ENCODE results near the gene PHAX. TPM values are rescaled to one million over a fixed set of nuclear protein-coding genes. Genes with fewer than 3 reads are reported as not detected.
"Not testable (repeated sequence)": the region's sequence is repeated elsewhere in the genome, so short reads cannot be mapped to it uniquely, and the experiment has no call there.

The PHAX gene
- total RNA-seq, 6 donors from 2014 or later, result 22.7 to 66.6 (median 30.8) TPM

GRCh38 chr5:126640866-126641265, 40.1 kb downstream of the PHAX start:
- TF ChIP-seq POLR2AphosphoS5 (IDR thresholded peaks at IDR 0.05), result no peak
- no peak for TF ChIP-seq POLR2A (IDR thresholded peaks at IDR 0.05)
- no peak for TF ChIP-seq CTCF (IDR thresholded peaks at IDR 0.05)
- TF ChIP-seq EP300 (IDR thresholded peaks at IDR 0.05), result no peak
- ATAC-seq (ENCODE audit: low FRiP score in 2 of 2) (no peak), DNase-seq (no peak)
- Histone ChIP-seq H3K27me3 (no peaks in the 10 kb centered on the region), H3K4me1 (no peaks in the 10 kb centered on the region), H3K9me3 (peaks cover 0 to 4% (median 2%) of the 10 kb centered on the region in 4 donors), H3K36me3 (no peaks in the 10 kb centered on the region), H3K27ac (no peak overlapping the region), H3K4me3 (no peak overlapping the region)
- 78 to 80% methylated on average over 1 of the region's 1 CpG for WGBS, 2 donors

GRCh38 chr5:126641387-126641786, 40.6 kb downstream of the PHAX start:
- H3K4me3 ChIP-seq, result no peak overlapping the region
- H3K9me3 ChIP-seq, result peaks cover 0 to 4% (median 2%) of the 10 kb centered on the region in 4 donors
- DNase-seq (no peak), ATAC-seq (ENCODE audit: low FRiP score in 2 of 2) (no peak)
- 94 to 97% methylated on average over 5 of the region's 5 CpGs for WGBS, 2 donors
- H3K27me3 ChIP-seq, result no peaks in the 10 kb centered on the region
- no peak for TF ChIP-seq CTCF (IDR thresholded peaks at IDR 0.05)
- no peak for TF ChIP-seq POLR2A (IDR thresholded peaks at IDR 0.05)
- TF ChIP-seq EP300 (IDR thresholded peaks at IDR 0.05), result no peak
- no peak for TF ChIP-seq POLR2AphosphoS5 (IDR thresholded peaks at IDR 0.05)
- H3K4me1 ChIP-seq, result no peaks in the 10 kb centered on the region
- H3K27ac ChIP-seq, result no peak overlapping the region
- no peaks in the 10 kb centered on the region for H3K36me3 ChIP-seq

- peaks cover 0 to 4% (median 2%) of the 10 kb centered on the region in 4 donors for H3K9me3 ChIP-seq
- H3K4me3 ChIP-seq, result no peak overlapping the region
- peaks cover 0 to 2% (median 0%) of the 10 kb centered on the region in 4 donors for H3K4me1 ChIP-seq
- WGBS, 2 donors, result 80 to 90% methylated on average over 1 of the region's 1 CpG
- H3K27ac ChIP-seq, result no peak overlapping the region
- DNase-seq, result no peak
- TF ChIP-seq POLR2AphosphoS5 (IDR thresholded peaks at IDR 0.05) (no peak), EP300 (IDR thresholded peaks at IDR 0.05) (no peak), POLR2A (IDR thresholded peaks at IDR 0.05) (no peak), CTCF (IDR thresholded peaks at IDR 0.05) (no peak)
- ATAC-seq (ENCODE audit: low FRiP score in 2 of 2), result no peak
- no peaks in the 10 kb centered on the region for H3K27me3 ChIP-seq
- H3K36me3 ChIP-seq, result no peaks in the 10 kb centered on the region
Observed at GRCh38 chr5:126645132-126645531, 44.4 kb downstream of the PHAX start.

GRCh38 chr5:126647071-126647470, 46.3 kb downstream of the PHAX start:
- peaks cover 0 to 2% (median 0%) of the 10 kb centered on the region in 4 donors for H3K4me1 ChIP-seq
- no peaks in the 10 kb centered on the region for H3K27me3 ChIP-seq
- H3K4me3 ChIP-seq, result no peak overlapping the region
- DNase-seq, result no peak
- H3K27ac ChIP-seq, result no peak overlapping the region
- H3K36me3 ChIP-seq, result no peaks in the 10 kb centered on the region
- TF ChIP-seq POLR2A (IDR thresholded peaks at IDR 0.05), result no peak
- TF ChIP-seq POLR2AphosphoS5 (IDR thresholded peaks at IDR 0.05), result no peak
- TF ChIP-seq EP300 (IDR thresholded peaks at IDR 0.05), result no peak
- no peak for TF ChIP-seq CTCF (IDR thresholded peaks at IDR 0.05)
- H3K9me3 ChIP-seq, result peaks cover 0 to 4% (median 2%) of the 10 kb centered on the region in 4 donors
- ATAC-seq (ENCODE audit: low FRiP score in 2 of 2), result no peak

DNA sequence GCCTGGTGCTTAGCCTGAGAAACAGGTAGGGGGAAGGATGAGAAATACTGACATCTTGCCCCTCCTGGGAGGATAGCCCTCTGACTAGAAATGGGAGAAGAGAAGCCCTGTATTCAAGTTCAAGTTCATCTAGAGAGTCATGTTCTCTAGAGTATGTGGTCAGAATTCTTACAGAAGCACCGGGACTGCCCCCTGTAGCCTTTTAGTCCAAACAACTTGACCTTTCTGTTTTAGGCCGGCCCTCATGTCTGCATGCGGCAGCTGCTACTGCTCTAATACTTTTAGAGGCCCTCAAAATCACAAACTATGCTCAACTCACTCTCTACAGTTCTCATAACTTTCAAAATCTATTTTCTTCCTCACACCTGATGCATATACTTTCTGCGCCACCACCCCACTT, 47.7 kb downstream of the PHAX start:
- no peak overlapping the region for H3K4me3 ChIP-seq
- peaks cover 0 to 4% (median 2%) of the 10 kb centered on the region in 4 donors for H3K9me3 ChIP-seq
- H3K36me3 ChIP-seq, result no peaks in the 10 kb centered on the region
- DNase-seq (no peak), ATAC-seq (ENCODE audit: low FRiP score in 2 of 2) (no peak)
- H3K27me3 ChIP-seq, result no peaks in the 10 kb centered on the region
- no peak for TF ChIP-seq EP300 (IDR thresholded peaks at IDR 0.05)
- TF ChIP-seq CTCF (IDR thresholded peaks at IDR 0.05), result no peak
- TF ChIP-seq POLR2A (IDR thresholded peaks at IDR 0.05), result no peak
- no peak for TF ChIP-seq POLR2AphosphoS5 (IDR thresholded peaks at IDR 0.05)
- 74 to 89% methylated on average over 4 of the region's 4 CpGs for WGBS, 2 donors
- H3K4me1 ChIP-seq, result peaks cover 0 to 2% (median 0%) of the 10 kb centered on the region in 4 donors
- no peak overlapping the region for H3K27ac ChIP-seq

DNA sequence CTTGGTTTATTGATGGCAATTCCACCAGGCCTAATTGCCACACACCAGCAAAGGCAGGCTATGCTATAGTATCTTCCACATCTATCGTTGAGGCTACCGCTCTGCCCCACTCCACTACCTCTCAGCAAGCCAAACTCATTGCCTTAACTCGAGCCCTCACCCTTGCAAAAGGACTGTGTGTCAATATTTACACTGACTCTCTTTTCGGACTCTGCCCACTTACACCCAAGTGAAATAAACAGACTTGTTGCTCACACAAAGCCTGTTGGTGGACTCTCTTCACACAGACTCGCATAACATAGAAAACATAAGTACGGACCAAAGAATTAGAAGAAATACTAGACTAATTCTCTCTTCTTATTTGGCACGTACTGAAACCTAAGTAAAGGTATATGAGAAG, 48.3 kb downstream of the PHAX start:
- WGBS, 2 donors, result 67 to 69% methylated on average over 7 of the region's 7 CpGs
- not testable (repeated sequence) for DNase-seq; H3K9me3 ChIP-seq; H3K4me3 ChIP-seq; H3K36me3 ChIP-seq; ATAC-seq (ENCODE audit: low FRiP score in 2 of 2); H3K27me3 ChIP-seq; H3K4me1 ChIP-seq; H3K27ac ChIP-seq

DNA sequence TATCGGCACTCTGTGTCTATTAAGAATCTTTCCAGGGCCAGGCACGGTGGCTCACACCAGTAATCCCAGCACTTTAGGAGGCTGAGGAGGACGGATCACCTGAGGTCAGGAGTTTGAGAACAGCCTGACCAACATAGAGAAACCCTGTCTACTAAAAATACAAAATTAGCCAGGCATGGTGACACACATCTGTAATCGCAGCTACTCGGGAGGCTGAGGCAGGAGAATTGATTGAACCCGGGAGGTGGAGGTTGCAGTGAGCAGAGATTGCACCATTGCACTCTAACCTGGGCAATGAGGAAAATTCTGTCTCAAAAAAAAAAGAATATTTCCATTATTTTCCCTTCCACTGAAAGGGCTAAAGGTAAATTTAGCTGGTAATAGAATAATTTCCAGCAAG, 49.0 kb downstream of the PHAX start:
- H3K4me1 ChIP-seq; H3K27me3 ChIP-seq; H3K9me3 ChIP-seq; ATAC-seq (ENCODE audit: low FRiP score in 2 of 2); H3K27ac ChIP-seq; DNase-seq; H3K36me3 ChIP-seq; H3K4me3 ChIP-seq: not testable (repeated sequence)
- 73 to 80% methylated on average over 6 of the region's 6 CpGs for WGBS, 2 donors
